Cardiac muscle cell (in vitro differentiated cells and primary cell): Measurements from ENCODE around the gene EFCAB6. TPM values are rescaled to one million over a fixed set of nuclear protein-coding genes. Genes with fewer than 3 reads are reported as not detected.
A peak's percentile ranks its signal among the peaks of the same experiment; 100 is the strongest.

Source experiments
- DNase-seq, 2 donors: peaks; one replicate each; pipeline versions ENCODE4 v3.0.0 to v3.0.0-alpha.2; 2010 to 2017; ENCODE audit warnings: low read depth in 1 of 2, low spot score in 1 of 2
- H3K27ac ChIP-seq: fragments of 200-600 bp; sonication (generic); 2 replicates; pipeline ENCODE4 v1.5.1; 2016
- H3K27me3 ChIP-seq: fragments of 200-600 bp; sonication (generic); 2 replicates; pipeline ENCODE4 v1.6.0; 2016; ENCODE audit warnings: control low read depth
- H3K36me3 ChIP-seq: fragments of 200-600 bp; sonication (generic); 2 replicates; pipeline ENCODE4 v1.5.1; 2016; ENCODE audit warnings: control low read depth
- H3K4me1 ChIP-seq: fragments of 200-600 bp; sonication (generic); 2 replicates; pipeline ENCODE4 v1.8.1; 2017; ENCODE audit warnings: low read depth, mild to moderate bottlenecking, mixed run types
- H3K4me3 ChIP-seq: fragments of 200-600 bp; sonication (generic); 2 replicates; pipeline ENCODE4 v1.5.1; 2016; ENCODE audit warnings: mild to moderate bottlenecking
- H3K9me3 ChIP-seq: fragments of 200-600 bp; sonication (generic); 2 replicates; pipeline ENCODE4 v1.5.1; 2017; ENCODE audit warnings: low read depth, mild to moderate bottlenecking, control low read depth
- CTCF ChIP-seq: IDR thresholded peaks from 2 replicates; pipeline ENCODE4 v1.5.1; 2012; ENCODE audit warnings: low read depth, mild to moderate bottlenecking, low read length
- polyA plus RNA-seq: library from polyadenylated mRNA; unstranded; fragments of >200 nt; fragmentation: Nextera tagmentation; extraction: Ambion mirVana; gene quantifications from 2 replicates; pipeline ENCODE4 v1.2.1, GENCODE V29; 2016
- total RNA-seq: library from RNA; depleted of rRNA; stranded (reverse); fragments of >200 nt; gene quantifications from 2 replicates; pipeline ENCODE4 v1.2.3, GENCODE V29; 2016

Gene EFCAB6
- total and polyA plus RNA-seq, 2 experiments from 2014 or later = 1.5 to 3.8 TPM

DNA sequence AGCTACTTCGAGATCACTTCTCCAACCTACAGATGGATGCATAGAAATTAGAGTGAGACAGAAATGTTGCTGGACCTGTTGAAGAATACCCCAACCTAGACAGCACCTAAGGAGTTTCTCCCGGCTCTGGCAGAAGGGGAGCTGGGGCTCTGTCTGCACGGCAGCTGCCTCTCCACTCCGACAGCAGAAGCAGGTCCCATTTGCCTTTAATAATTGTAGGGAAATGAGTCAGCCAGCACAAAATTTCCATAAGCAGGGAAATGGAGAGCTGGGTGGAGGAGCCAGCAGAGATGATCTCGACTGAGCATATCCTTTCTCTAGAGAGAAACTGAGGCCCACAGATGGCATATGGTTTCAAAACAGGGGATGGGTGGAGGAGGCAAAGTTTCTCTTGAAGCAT lies 80.1 kb downstream of the EFCAB6 start:
- no peaks in the 10 kb centered on the region for H3K36me3 ChIP-seq
- TF ChIP-seq CTCF = no peak
- no peak for DNase-seq
- no peaks in the 10 kb centered on the region for H3K9me3 ChIP-seq
- no peak overlapping the region for H3K27ac ChIP-seq
- no peaks in the 10 kb centered on the region for H3K4me1 ChIP-seq
- H3K27me3 ChIP-seq = no peaks in the 10 kb centered on the region
- H3K4me3 ChIP-seq = no peak overlapping the region

DNA sequence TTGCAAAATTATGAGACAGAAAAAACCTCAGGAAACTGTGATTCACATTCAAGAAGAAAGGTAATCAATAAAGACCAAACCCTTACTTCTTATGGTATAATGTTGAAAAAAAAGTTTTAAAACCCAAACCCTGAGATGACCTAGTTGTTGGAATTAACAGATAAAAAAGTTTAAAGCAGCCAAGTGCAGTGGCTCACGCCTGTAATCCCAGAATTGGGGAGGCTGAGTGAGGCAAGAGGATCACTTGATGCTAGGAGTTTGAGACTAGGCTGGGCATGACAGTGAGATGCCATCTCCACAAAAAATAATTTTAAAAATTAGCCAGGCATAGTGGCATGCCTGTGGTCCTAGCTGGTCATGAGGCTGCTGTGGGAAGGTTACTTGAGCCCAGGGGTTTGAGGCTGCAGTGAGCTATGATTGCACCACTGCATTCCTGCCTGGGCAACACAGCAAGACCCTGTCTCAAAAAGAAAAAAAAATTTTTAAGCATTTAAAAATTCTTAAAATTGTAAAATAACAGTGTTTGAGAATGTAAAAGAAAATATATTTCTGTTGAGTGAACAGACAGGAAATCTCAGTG lies 85.1 kb downstream of the EFCAB6 start:
- Histone ChIP-seq H3K4me3 (no peak overlapping the region), H3K36me3 (no peaks in the 10 kb centered on the region), H3K27me3 (no peaks in the 10 kb centered on the region), H3K9me3 (no peaks in the 10 kb centered on the region), H3K4me1 (no peaks in the 10 kb centered on the region), H3K27ac (no peak overlapping the region)
- no peak for TF ChIP-seq CTCF
- DNase-seq = no peak

GRCh38 chr22:43726322-43726721 lies 85.8 kb downstream of the EFCAB6 start:
- Histone ChIP-seq H3K4me1 (no peaks in the 10 kb centered on the region), H3K27me3 (no peaks in the 10 kb centered on the region), H3K9me3 (no peaks in the 10 kb centered on the region), H3K4me3 (no peak overlapping the region), H3K27ac (no peak overlapping the region), H3K36me3 (no peaks in the 10 kb centered on the region)
- TF ChIP-seq CTCF = no peak
- peak in 1 of 2 donors; percentile 40 for DNase-seq

GRCh38 chr22:43723816-43724215 lies 88.3 kb downstream of the EFCAB6 start:
- H3K36me3 ChIP-seq = no peaks in the 10 kb centered on the region
- DNase-seq = peak in 1 of 2 donors; percentile 43
- no peaks in the 10 kb centered on the region for H3K4me1 ChIP-seq
- H3K9me3 ChIP-seq = no peaks in the 10 kb centered on the region
- no peak overlapping the region for H3K27ac ChIP-seq
- no peaks in the 10 kb centered on the region for H3K27me3 ChIP-seq
- no peak for TF ChIP-seq CTCF
- no peak overlapping the region for H3K4me3 ChIP-seq

DNA sequence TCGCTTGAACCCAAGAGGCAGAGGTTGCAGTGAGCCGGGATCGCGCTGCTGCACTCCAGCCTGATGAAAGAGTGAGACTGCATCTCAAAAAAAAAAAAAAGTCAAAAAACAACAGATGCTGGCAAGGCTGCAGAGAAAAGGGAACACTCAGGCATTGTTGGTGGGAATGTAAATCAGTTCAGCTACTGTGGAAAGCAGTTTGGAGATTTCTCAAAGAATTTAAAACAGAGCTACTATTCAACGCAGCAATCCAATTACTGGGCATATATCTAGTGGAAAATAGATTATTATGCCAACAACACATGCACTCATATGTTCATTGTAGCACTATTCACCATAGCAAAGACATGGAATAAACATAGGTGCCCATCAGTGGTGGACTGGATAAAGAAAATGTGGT lies 89.7 kb downstream of the EFCAB6 start:
- DNase-seq = no peak
- H3K9me3 ChIP-seq = no peaks in the 10 kb centered on the region
- no peak overlapping the region for H3K4me3 ChIP-seq
- no peaks in the 10 kb centered on the region for H3K27me3 ChIP-seq
- H3K27ac ChIP-seq = no peak overlapping the region
- no peaks in the 10 kb centered on the region for H3K4me1 ChIP-seq
- H3K36me3 ChIP-seq = no peaks in the 10 kb centered on the region
- no peak for TF ChIP-seq CTCF
